ENCODE measurements around the gene ATP9A. TPM values are rescaled to one million over a fixed set of nuclear protein-coding genes. Genes with fewer than 3 reads are reported as not detected.

ATP9A gene
- total RNA-seq, 6 experiments from 2014 or later = 10.5 to 17.4 (median 13.0) TPM

DNA sequence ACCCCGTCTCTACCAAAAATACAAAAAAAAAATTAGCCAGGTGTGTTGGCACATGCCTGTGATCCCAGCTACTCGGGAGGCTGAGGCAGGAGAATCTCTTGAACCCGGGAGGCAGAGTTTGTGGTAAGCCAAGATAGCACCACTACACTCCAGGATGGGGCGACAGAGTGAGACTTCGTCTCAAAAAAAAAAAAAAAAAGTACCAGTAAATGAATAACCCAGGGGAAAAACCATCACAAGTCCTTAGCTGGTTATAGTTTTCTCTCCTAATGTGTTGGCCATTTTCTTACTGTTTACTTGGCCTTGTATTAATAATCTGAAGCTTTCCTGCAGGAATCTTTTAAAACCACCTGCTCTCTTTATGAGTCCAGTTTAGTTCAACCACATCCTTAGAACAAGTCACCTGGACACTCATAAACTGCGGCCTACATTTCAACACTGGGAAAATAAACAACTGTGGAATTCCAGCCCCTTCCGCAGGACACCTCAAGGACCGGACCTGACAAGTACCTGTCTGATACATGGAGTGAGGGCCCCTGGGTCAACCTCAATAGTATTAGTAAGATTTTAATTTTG, 102.6 kb downstream of the ATP9A start:
- TF ChIP-seq POLR2A (IDR thresholded peaks at IDR 0.05) = no peak
- TF ChIP-seq, protein P1, sequence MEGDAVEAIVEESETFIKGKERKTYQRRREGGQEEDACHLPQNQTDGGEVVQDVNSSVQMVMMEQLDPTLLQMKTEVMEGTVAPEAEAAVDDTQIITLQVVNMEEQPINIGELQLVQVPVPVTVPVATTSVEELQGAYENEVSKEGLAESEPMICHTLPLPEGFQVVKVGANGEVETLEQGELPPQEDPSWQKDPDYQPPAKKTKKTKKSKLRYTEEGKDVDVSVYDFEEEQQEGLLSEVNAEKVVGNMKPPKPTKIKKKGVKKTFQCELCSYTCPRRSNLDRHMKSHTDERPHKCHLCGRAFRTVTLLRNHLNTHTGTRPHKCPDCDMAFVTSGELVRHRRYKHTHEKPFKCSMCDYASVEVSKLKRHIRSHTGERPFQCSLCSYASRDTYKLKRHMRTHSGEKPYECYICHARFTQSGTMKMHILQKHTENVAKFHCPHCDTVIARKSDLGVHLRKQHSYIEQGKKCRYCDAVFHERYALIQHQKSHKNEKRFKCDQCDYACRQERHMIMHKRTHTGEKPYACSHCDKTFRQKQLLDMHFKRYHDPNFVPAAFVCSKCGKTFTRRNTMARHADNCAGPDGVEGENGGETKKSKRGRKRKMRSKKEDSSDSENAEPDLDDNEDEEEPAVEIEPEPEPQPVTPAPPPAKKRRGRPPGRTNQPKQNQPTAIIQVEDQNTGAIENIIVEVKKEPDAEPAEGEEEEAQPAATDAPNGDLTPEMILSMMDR (IDR thresholded peaks at IDR 0.05) = no peak
- Histone ChIP-seq H3K27me3 (no peaks in the 10 kb centered on the region), H3K4me1 (no peaks in the 10 kb centered on the region), H3K36me3 (peaks cover 0 to 3% (median 0%) of the 10 kb centered on the region in 4 donors), H3K9me3 (no peaks in the 10 kb centered on the region), H3K27ac (no peak overlapping the region), H3K4me3 (no peak overlapping the region)
- WGBS (ENCODE audit: insufficient coverage, low coverage, low lambda C conversion rate, missing lambda C conversion rate) = 89% methylated on average over 6 of the region's 8 CpGs
- DNase-seq (no peak), ATAC-seq (no peak)
- intact Hi-C loops (cut with DNase I) = no loop called here

- H3K36me3 ChIP-seq = no peaks in the 10 kb centered on the region
- no peak overlapping the region for H3K27ac ChIP-seq
- H3K9me3 ChIP-seq = no peaks in the 10 kb centered on the region
- intact Hi-C loops (cut with DNase I) = no loop called here
- H3K27me3 ChIP-seq = no peaks in the 10 kb centered on the region
- DNase-seq (no peak), ATAC-seq (peak in 1 of 4 donors; percentile 50)
- H3K4me3 ChIP-seq = no peak overlapping the region
- TF ChIP-seq, protein P1 (IDR thresholded peaks at IDR 0.05) = no peak
- TF ChIP-seq POLR2A (IDR thresholded peaks at IDR 0.05) = no peak
- WGBS (ENCODE audit: insufficient coverage, low coverage, low lambda C conversion rate, missing lambda C conversion rate) = 97% methylated on average over 3 of the region's 3 CpGs
- no peaks in the 10 kb centered on the region for H3K4me1 ChIP-seq
Observed at GRCh38 chr20:51661609-51662178, 106.5 kb downstream of the ATP9A start.

DNA sequence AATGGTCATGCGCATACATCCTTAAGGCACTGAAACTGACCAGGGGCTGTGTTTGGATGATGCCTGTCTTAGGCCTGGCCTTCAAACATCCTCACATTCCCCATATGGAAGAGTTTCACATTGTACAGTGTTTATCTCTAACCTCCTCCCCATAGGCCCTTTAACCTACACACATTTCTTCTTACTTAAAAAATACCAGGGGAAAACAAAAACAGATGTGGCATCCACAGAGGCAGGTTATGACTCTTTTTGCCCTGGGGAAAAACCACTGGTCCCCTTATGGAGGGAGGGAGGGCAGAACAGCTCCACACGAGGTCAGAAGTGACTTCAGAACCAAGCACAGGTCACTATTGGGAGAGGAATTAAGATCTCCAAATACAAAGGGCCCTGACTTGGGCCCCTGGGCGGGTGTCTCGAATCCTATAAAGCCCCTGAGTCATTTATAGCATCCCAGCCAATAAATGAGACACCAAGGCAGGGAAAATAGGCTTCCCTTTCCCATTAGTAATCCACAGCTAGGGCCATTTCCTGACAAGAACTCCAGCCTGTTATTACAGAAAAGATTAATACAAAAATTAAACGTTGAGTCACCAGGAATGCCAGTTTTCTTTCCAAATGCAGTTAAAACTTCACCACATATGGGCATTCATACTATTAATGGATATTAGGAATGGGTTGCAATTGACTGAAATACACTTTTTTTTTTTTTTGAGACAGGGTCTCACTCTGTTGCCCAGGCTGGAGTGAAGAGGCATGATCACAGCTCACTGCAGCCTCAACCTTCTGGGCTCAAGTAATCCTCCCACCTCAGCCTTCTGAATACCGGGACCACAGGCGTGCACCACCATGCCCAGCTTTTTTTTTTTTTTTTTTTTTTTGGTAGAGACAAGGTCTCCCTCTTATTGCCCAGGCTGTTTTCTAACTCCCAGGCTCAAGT, 107.2 kb downstream of the ATP9A start:
- intact Hi-C loops (cut with DNase I) = no loop called here
- H3K27me3 ChIP-seq = no peaks in the 10 kb centered on the region
- no peak overlapping the region for H3K27ac ChIP-seq
- 88% methylated on average over 4 of the region's 7 CpGs for WGBS (ENCODE audit: insufficient coverage, low coverage, low lambda C conversion rate, missing lambda C conversion rate)
- H3K36me3 ChIP-seq = no peaks in the 10 kb centered on the region
- H3K4me3 ChIP-seq = no peak overlapping the region
- ATAC-seq (peak in 1 of 4 donors; percentile 30), DNase-seq (no peak)
- TF ChIP-seq, protein P1 (IDR thresholded peaks at IDR 0.05) = no peak
- no peak for TF ChIP-seq POLR2A (IDR thresholded peaks at IDR 0.05)
- no peaks in the 10 kb centered on the region for H3K4me1 ChIP-seq
- no peaks in the 10 kb centered on the region for H3K9me3 ChIP-seq

DNA sequence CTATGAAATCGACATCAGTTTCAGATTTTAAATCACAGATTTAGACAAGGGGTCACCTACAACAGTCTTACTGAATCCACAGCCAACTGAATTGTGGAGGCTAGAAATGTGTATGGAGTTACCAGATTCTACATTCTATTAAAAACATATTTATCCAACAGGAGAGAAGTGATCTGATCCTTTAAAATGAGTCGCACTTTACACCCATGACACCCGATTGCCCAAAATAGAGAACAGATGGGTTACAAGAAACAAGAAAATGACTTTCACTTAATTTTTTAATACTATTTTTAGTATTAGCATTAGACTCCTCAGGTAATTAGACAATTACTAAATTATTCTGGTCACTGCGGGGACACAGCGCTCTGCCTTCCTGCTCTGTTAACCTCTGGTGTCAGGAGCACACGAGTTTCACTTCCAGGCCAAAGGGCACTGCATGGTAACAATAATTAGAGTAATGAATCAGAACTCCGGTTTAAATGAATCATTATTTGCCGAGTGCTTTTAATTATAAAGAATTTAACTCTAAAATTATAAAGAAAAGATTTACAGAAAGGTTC, 108.6 kb downstream of the ATP9A start:
- no peak overlapping the region for H3K4me3 ChIP-seq
- H3K27ac ChIP-seq = no peak overlapping the region
- no peaks in the 10 kb centered on the region for H3K4me1 ChIP-seq
- no peaks in the 10 kb centered on the region for H3K9me3 ChIP-seq
- ATAC-seq = no peak
- H3K36me3 ChIP-seq = no peaks in the 10 kb centered on the region
- no peak for DNase-seq
- H3K27me3 ChIP-seq = no peaks in the 10 kb centered on the region
- intact Hi-C loops (cut with DNase I) = no loop called here
- TF ChIP-seq, protein P1 (IDR thresholded peaks at IDR 0.05) = no peak
- no peak for TF ChIP-seq POLR2A (IDR thresholded peaks at IDR 0.05)
- 74% methylated on average over 8 of the region's 8 CpGs for WGBS (ENCODE audit: insufficient coverage, low coverage, low lambda C conversion rate, missing lambda C conversion rate)

Measured in right lobe of liver (tissue), 6 donors.